SK-N-SH (cell line): ENCODE measurements around the gene BABAM2.

Experiments used
- CHD2 ChIP-seq: fragments of 150-350 bp; IDR thresholded peaks from 2 replicates; pipeline ENCODE4 v1.6.1; 2018; ENCODE audit warnings: low read length; ENCODE audit not compliant: partially characterized antibody
- EP300 ChIP-seq, 2 experiments: IDR thresholded peaks; 2 replicates each; pipeline versions ENCODE4 v1.4.0 to v1.6.1; 2012; ENCODE audit warnings: borderline replicate concordance in 1 of 2, low read depth in 1 of 2, low read length in 1 of 2
- GABPA ChIP-seq: IDR thresholded peaks from 2 replicates; pipeline ENCODE4 v1.4.0; 2012; ENCODE audit warnings: low read depth, mild to moderate bottlenecking
- GATA2 ChIP-seq: sonication (generic); formaldehyde crosslinking; IDR thresholded peaks from 2 replicates; pipeline ENCODE4 v1.5.0; 2020; ENCODE audit warnings: mild to moderate bottlenecking, missing genetic modification reagents
- NFIC ChIP-seq: IDR thresholded peaks from 2 replicates; pipeline ENCODE4 v1.4.0; 2012; ENCODE audit warnings: borderline replicate concordance
- POLR2AphosphoS5 ChIP-seq: IDR thresholded peaks from 2 replicates; pipeline ENCODE4 v1.6.1; 2012; ENCODE audit warnings: low read depth, low read length
- RFX5 ChIP-seq: IDR thresholded peaks from 2 replicates; pipeline ENCODE4 v1.6.1; 2012; ENCODE audit warnings: mild to moderate bottlenecking, improper control_type of control experiment, low read length
- YY1 ChIP-seq: IDR thresholded peaks from 2 replicates; pipeline ENCODE4 v1.4.0; 2012; ENCODE audit warnings: low read depth, mild to moderate bottlenecking
- TF ChIP-seq, protein P1 (sequence below): fragments of 200-600 bp; sonication (generic); IDR thresholded peaks from 2 replicates; pipeline ENCODE4 v1.6.1; 2017; ENCODE audit warnings: antibody characterized with exemption, mild to moderate bottlenecking, moderate library complexity

DNA sequence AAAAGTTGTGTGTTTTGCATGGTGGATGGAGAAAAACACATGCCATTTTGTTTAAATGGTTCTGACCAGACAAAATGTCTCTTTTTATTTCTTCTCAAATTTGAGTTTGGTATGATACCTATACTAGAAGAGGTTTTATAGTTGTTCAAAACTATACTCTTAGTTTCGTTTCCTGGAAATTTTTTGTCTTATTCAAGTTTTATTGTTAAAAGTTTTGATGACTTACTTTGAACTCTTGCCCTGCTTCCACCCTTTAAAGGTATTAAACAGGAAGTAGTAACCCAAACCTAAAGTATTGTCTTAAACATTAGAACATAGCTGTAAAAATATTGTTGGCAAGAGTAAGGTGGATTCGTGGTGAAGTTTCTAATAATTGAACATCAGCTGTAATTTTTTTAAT lies 98.2 kb downstream of the BABAM2 start:
- TF ChIP-seq, protein P1, sequence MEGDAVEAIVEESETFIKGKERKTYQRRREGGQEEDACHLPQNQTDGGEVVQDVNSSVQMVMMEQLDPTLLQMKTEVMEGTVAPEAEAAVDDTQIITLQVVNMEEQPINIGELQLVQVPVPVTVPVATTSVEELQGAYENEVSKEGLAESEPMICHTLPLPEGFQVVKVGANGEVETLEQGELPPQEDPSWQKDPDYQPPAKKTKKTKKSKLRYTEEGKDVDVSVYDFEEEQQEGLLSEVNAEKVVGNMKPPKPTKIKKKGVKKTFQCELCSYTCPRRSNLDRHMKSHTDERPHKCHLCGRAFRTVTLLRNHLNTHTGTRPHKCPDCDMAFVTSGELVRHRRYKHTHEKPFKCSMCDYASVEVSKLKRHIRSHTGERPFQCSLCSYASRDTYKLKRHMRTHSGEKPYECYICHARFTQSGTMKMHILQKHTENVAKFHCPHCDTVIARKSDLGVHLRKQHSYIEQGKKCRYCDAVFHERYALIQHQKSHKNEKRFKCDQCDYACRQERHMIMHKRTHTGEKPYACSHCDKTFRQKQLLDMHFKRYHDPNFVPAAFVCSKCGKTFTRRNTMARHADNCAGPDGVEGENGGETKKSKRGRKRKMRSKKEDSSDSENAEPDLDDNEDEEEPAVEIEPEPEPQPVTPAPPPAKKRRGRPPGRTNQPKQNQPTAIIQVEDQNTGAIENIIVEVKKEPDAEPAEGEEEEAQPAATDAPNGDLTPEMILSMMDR = no peak
- TF ChIP-seq YY1 = no peak
- no peak for TF ChIP-seq POLR2AphosphoS5
- TF ChIP-seq GATA2 (CRISPR knock-in tag) = no peak
- TF ChIP-seq EP300 (IDR thresholded peaks at IDR 0.05; ENCODE audit: borderline replicate concordance in 1 of 2, low read depth in 1 of 2, low read length in 1 of 2) = no peak
- TF ChIP-seq NFIC = no peak
- TF ChIP-seq CHD2 = no peak
- no peak for TF ChIP-seq RFX5
- no peak for TF ChIP-seq GABPA
